Daoy (cell line): ENCODE measurements around the gene C11orf24. TPM values are rescaled to one million over a fixed set of nuclear protein-coding genes. Genes with fewer than 3 reads are reported as not detected.

ENCODE experiments used
- DNase-seq: peaks from one replicate; pipeline ENCODE4 v3.0.0-alpha.2; 2015; ENCODE audit warnings: low read depth
- total RNA-seq: library from RNA; depleted of rRNA; stranded (reverse); fragments of >200 nt; shearing (Covaris generic); gene quantifications from 2 replicates; pipeline ENCODE4 v1.2.3, GENCODE V29; 2014

Gene C11orf24
- total RNA-seq, 1 experiment from 2014 or later: 32.2 TPM

DNA sequence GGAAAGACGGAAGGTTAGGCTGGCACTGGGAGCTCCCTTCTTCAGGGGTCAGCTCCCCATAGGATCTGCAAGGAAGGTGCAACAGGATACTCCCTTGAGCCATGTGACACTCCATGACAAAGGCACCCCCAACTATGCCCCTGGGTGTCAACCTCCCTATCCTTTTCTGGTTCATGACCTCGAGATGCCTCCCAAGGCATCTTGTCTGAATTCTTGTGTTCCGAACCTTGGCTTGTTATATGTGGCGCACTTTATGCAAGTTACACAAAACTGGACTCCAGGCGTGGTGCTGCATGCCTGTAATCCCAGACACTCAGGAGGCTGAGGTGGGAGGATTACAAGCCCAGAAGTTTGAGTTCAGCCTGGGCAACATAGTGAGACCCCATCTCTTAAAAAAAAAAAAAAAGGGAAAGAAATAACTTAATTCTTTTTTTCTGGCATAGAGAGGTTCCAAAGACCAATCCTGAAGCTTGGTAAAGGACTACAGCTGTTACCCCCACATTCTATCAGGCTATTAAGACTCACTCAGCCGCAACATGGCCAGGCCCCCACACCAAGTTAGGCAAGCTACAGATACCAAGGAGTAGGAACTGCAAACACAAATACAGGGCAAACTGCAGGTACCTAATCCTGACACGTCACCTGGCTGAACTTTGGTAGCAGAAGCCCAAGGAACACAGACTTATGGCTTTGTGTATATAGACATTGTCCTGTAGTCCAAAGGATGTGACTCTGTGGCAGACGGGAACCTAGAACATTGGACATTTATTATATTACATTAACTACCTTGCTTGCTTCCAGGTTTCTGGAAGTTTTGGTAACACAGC lies 1.4 kb downstream of the C11orf24 start:
- no peak for DNase-seq

DNA sequence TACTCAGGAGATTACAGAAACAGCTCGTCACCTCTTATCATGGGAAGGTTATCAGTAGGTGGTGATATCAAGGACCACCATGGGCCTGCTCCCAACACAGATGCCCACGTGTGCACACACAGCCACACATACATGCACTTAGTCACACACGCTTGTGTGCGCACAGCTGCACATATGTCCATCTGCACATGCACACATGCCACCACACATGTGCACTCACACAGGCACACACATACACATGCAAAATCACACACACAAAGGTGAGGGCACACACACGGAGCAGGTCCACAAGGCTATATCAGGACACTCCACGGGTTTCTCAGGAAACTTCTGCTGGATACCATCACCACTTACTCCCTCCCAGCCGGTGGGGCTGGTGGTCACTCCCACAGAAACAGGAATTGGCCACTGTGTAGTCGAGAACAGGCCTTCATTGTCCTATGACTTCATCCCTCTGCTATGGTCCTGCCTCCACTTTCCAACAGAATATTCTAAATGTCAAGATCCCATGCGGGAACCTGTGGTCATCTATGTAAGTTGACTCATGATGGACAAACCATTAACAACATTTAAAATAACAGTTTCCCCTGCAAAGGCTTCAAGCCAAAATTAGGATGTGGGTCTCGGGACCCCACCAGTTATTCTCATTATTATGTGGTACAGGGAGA lies 2.2 kb downstream of the C11orf24 start:
- DNase-seq: peak; percentile 26

DNA sequence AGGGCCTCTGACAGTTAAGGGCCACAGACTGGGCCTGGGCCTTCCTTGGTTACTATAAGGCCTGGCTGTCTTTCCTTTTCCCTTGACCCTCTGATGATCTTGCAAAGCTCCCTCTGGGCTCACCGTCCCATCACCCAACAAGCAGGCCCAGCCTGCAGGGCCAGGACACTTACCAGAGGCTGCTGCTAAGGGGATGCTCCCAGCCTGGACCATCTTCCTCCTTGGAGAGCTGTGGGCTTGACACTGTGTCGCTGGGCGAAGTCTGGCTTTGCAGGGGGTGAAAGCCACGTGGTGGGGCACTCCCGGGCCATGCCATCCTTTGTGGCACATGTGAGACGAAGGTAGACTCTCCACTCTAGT lies 3.9 kb downstream of the C11orf24 start:
- no peak for DNase-seq

DNA sequence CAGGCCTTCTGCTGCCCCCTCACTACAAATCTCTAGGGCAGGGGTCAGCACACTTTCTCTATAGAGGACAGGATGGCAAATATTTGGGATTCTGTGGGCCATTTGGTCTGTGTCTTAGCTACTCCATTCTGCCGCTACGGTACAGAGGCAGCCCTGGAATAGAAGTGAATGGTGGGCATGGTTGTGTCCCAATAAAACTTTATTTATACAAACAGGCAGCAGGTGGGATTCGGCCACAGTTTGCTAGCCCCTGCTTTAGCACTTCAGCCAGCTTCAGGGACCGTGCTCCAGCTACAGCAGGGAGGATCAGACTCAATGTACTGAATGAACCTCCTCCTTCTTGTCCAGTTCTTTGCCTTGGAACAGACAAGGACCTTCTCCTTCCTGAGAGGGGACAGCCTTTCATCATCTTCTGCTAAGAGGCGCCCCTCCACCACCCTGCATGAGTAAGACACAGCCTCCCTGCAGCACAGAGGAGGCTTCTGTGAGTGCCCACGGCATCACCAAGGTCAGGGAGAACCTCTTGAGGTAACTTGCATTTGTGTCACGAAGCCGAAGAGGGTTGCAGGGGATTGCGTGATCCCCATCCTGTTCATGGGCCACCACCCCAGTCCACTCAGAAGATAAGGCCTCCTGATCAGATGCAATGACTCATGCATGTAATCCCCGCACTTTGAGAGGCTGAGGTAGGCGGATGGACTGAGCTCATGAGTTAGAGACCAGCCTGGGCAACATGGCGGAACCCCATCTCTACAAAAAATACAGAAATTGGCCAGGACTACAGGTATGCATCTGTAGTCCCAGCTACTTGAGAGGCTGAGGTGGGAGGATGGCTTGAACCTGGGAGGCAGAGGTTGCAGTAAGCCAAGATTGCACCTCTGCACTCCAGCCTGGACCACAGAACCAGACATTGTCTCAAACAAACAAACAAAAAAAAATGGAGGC lies 4.6 kb downstream of the C11orf24 start:
- no peak for DNase-seq

DNA sequence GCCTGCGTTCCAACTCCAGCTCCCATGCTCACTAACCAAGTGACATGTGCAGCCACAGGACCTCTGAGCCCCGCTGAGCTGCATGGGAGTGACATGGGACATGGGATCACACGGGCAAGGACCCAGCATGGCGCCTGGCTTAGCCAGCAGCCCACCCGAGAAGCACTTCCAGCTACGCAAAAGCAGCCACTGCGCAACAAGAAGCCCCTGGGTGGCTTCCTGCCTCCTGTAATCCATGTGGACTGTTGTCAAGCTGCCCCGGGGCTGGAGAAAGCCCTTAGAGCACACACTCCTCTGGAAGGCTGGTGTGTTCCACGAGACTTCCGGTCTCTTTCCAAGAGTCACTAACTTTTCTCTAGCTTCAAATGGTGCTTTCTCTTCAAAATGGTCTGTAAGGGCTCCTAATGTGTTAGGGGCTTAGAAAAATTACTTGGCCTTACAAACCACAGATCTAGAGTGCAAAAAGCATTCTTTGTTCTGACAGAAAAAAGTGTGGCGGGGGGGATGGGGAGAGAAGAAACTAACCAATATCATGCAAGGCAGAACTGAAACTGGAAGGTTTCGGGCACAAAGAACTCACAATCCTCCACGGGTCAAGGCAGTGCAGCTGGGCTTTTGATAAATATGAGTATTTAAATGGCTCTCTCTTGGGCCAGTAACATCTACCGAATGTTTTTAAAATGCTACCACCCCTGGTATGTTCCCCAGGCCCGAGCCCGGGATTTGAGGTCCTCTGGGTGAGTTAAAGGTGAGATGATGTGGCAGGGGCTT lies 5.5 kb downstream of the C11orf24 start:
- no peak for DNase-seq

DNA sequence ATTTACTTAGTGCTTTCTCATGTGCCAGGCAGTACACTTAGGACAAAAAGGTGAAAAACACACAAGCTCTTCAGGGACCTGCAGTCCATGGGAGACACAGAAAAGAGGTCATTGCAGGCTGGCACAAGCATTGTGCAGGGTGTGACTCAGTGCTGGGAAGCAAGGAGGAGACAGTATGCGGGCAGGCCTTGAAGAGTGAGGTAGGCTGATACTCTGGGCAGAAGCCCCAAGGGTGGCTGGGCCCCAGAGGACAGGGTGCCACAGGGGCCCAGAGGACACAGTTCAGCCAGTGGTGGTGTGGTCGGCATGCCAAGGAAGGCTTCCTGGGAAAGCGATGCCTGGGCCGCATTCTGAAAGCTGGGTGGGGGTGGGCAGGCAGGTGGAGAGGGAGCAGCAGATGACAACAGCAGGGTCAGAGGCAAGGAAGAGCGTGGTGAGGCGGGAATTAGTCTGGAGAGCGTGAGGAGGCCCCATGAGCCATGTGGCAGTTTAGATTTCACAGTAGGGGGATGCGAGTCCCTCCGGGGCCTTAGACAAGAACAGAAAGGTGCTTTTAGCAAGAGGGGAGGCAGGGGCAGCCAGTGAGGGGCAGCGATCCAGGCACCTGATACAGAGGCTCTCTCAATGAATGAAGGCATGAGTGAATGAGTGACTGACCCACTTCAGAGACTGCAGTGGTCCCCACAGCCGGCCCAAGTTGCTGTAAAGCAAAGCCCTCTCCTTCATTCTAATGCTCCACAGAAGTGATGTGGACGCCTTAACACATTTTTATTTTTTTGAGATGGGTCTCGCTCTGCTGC lies 6.8 kb downstream of the C11orf24 start:
- no peak for DNase-seq

DNA sequence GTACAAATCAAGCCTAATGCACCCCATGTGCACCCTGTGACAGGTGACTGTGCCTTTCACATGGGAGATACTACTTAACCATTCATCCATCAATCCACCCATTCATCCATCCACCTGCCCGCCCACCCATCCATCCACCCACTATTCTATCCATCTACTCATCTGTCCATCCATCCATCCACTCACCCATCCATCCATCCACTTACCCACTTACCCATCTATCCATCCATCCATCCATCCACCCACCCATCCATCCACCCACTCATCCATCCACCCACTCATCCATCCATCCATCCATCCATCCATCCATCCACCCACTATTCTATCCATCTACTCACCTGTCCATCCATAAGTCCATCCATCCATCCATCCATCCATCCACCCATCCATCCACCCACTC lies 7.5 kb downstream of the C11orf24 start:
- no peak for DNase-seq

DNA sequence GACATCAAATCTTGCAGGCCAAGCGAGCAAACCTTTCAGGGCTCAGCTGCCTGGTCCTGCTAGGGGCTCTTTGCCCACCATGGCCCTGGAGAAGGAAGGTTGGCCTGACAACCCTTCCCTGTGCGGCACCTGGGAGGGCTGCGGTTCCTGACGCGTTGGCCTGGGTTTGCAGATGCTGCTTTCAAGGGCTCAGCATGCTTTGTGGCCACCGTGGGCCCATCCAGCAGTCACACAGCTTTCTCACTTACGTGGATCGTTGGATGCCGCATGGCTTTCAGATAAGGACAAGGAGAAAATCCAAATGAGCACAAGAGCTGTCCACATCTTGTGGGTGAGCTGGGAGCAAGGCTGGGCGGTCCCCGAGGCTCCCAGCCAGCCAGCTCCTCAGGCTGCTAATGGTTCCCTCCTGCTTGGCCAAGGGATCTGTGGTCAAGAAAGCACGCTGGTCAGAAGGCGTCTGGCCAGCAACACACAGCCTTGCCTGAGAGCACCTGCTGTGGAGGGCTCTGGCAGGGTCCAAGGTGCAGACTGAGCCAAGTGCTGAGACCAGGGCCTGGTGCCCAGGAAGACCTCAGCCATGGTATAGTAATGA lies 8.2 kb downstream of the C11orf24 start:
- no peak for DNase-seq

DNA sequence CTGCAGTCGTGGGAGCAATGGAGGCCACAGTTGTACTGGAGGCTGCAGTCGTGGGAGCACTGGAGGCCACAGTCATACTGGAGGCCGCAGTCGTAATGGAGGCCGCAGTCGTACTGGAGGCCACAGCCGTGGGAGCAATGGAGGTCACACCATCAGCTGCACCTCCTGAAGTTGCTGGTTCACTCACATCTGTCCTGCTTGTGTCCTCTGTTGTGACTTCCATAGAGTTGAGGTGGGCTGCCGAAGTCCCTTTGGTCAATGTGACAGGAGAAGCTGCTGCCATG lies 9.3 kb downstream of the C11orf24 start:
- DNase-seq: no peak

DNA sequence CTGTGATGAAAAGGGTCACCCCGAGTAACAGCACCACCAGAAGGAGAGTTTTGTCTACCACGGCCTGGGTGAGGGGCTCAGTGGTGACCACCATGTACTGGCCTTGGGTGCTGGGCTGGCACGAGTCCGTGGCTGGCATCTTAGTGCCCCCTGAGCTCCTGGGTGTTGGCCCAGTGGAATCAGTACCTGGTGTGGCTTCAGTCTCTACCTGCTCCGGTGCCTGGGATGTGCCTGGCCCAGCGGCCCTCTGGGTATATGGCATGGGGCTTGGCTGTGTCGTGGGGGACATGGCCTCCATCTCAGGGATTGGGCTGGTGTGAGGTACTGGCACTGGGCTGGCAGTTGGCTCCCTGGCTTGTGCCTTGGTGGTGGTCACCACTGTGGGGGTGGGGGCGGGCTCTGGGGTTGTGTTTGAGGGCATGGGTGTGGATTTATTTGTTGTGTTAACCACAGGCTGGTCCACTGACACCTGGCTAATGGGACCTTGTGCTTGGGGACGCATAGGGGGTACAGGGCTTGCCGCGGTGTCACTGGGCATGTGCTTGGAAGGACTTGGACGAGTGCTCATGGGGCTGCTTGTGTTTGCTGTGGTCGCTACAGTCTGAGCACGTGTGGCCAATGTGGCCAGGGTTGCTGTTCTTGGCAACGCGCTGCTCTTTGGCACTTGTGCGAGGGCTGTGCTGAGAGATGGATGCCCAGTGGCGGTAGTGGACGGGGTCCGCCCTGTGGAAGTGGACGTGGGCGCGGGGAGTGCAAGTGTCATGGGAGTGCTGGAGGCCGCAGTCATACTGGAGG lies 9.8 kb downstream of the C11orf24 start:
- DNase-seq: no peak

DNA sequence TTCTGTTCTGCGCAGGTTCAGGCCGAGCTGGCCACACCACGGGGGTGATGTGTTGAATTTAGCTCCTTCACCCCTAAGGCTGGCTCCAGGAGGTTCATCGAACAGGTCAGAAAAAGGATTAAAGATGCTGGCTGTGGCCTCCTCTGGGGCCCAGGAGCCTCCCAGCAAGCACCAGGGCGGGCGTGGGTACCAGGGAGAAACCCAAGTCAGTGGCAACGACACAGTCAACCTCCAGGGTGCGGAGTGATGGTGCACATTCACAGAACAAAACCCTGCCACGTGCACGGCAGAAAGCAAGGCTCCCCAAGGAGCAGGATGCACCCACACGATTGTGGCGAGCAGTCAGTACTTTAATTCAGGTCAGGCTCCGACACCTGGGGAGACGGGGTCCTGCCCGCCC lies 10.8 kb downstream of the C11orf24 start:
- DNase-seq: no peak

DNA sequence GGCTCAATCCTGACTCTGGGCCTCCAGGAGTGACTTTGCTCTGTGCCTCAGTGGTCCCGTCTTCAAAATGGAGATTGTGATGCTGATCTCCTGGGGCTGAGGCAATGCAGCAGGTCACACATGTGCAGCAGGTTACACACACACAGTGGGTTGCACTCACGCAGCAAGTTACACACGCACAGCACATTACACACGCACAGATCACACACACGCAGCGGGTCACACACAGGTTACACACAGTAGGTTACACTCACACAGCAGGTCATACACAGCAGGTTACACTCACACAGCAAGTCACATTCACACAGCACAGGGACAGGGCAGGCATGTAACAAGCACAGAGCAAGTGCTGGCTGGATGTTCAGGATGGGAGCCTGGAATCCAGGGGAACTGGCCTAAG lies 11.3 kb downstream of the C11orf24 start:
- no peak for DNase-seq

DNA sequence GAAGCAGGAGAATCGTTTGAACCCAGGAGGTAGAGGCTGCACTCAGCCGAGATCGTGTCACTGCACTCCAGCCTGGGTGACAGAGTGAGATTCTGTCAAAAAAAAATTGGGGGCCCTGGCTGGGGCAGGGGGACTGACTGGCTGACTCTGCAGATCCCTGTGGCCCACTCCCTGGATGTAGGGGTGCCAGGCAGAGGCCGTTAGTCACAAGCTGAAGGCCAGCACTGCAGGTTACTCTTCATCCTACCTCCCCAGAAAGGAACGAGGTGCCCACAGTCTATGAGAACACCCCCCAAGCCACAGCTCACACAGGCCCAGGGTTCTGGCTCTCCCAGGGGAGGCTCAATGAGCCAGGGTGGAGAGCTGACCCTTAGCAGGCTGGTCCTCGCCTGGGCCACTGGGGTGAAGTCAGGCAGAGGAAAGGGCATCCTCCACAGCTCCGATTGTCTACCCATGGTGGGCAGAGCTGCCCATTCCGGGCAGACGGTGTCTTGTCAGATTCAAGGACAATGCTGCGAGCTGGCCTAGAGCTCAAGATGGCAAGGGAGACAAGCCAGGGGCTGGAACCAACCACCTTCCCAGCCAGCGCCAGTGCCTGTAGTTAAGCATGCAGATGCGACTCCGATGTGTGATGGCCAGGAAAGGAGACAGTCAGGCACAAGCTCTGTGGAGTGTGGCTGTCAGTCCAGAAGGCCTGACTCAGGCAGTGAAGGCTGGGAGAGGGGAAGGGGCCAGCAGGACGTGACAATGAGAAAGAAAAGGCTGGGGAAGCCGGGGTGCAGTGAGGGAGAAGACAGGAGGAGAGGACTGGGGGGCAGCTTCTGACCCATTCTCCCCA lies 12.4 kb downstream of the C11orf24 start:
- no peak for DNase-seq

DNA sequence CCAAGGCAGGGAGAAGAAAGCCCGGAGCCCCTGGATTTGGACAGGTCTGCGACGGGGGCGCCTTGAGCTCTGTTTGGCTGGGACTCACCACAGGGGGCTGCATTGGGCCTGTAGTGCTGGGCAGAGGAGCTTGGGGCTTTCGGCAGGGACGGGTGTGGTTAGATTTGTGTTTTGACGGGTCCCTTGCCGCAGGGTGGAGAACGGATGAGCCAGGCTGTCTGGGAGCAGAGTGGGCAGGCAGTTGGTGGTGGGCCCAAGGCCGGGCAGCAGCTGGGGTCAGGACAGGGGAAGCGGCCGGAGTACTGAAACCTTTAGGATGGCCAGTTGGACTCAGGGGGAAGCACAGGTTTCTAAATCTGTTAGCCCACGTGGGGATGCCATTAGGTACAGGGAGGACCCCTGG lies 13.4 kb downstream of the C11orf24 start:
- no peak for DNase-seq

DNA sequence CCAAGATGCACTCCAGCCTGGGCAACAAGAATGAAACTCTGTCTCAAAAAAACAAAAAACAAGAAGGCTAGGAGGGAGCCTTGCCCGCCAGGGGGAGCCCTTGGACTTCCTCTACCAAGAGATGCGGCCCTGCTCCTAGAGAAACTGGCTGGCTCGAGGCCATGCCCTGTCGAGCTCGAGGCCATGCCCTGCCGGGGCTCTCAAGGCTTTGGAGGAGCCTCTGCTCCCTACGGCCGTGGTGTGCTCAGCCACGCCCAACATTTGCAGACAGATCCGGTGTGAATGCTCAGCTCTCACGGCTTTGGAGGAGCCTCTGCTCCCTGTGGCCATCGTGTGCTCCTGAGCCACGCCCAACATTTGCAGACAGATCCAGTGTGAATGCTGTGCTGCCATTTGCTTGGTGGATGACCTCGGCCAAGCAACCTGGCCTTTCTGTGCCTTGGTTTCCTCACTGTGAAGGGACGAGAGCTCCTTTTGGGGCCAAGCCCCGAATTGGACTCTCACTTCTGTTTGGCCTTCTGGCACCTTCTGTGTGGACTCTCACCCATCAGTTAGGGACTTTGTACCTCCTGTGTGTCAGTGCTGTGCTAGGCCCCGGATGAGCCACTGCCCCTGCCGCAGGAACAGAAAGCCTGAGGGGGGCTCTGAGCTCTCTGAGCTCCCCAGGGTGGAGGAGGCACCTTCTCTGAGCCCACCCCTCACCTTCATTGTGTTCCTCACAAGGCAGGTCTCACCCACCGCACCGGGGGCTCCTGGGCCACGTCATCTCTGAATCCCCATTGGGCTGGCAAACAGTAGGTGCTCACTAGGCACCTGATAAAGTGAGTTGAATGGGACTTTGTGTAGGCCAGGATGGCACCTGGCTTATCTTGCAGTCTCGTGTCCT lies 14.1 kb downstream of the C11orf24 start:
- DNase-seq: peak; percentile 90

DNA sequence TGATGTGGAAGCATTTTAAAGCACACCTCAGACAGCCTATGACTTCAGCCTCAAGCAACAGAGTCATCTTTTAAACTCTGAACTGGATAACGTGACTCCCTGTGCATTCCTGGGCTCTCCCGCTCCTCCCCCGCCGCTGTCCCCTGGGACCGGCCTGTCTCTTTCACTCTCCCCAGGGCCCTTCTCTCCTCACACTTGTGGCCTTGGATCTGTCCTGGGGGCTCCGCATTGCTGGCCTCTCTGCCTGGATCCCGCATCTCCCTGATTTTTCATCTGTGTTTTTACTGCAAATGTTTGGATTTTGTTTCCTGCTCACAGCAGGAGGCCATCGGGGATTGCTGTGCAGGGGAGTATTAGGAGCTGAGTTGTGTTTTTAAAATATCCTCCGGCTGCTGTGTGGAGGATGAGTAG lies 15.4 kb downstream of the C11orf24 start:
- peak; percentile 75 for DNase-seq

DNA sequence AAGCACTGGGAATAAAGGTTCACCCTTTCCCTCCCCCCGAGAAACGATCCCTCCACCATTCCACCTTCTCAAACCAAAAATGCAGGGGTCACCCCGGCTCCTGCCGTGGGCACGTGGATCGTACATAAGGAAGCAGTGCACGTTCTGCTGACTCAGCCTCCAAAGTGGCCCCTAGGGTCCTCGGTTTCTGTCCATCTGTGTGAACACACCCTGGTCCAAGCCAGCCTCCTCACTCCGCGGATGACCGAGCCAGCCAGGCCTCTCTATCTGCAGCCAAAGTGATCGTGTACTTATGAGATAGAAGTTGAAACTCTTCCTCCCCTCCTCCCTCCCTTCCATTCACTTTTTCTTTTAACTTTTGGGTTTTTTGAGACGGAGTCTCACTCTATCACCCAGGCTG lies 16.2 kb downstream of the C11orf24 start:
- DNase-seq: no peak

DNA sequence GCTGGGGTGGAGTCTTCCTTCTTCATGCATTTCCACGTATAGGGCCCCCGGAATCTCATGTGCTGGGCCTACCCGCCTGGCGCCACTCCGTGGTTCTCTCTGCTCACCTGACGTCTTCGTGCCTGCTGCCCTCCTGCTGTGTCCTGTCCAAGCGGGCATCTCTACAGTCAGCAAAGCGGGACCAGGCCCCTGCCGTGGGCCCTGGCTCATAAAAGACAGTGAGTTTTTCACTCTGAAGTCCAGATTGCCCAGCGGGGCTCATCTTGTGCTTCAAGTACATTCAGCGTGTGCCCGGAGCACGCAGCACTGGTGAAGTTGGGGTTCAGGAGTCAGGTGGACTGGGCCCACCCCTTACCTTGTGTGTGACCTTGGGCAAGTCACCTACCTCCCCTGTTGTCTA lies 17.4 kb downstream of the C11orf24 start:
- no peak for DNase-seq
